Spinal cord (tissue), 10 donors: Measurements from ENCODE around the gene OLA1. TPM values are rescaled to one million over a fixed set of nuclear protein-coding genes. Genes with fewer than 3 reads are reported as not detected.
A peak's percentile ranks its signal among the peaks of the same experiment; 100 is the strongest.

ENCODE experiments used
- DNase-seq, 6 donors: peaks; one replicate each; pipeline versions ENCODE4 v3.0.0 to v3.0.0-alpha.2; 2013 to 2015; ENCODE audit warnings: low spot score in 6 of 6, low read depth in 4 of 6
- H3K27ac ChIP-seq: one replicate; pipeline ENCODE4 v1.5.1; 2013; ENCODE audit warnings: low read depth, low read length, control low read depth
- H3K27me3 ChIP-seq: one replicate; pipeline ENCODE4 v1.6.1; 2013; ENCODE audit warnings: low read length; ENCODE audit not compliant: control insufficient read depth, insufficient read depth
- H3K36me3 ChIP-seq: one replicate; pipeline ENCODE4 v1.6.1; 2013; ENCODE audit warnings: low read length; ENCODE audit not compliant: control insufficient read depth, insufficient read depth
- H3K4me1 ChIP-seq: one replicate; pipeline ENCODE4 v1.6.1; 2013; ENCODE audit warnings: low read length; ENCODE audit not compliant: control insufficient read depth, insufficient read depth
- H3K4me3 ChIP-seq: one replicate; pipeline ENCODE4 v1.5.1; 2013; ENCODE audit warnings: low read depth, low read length, control low read depth
- H3K9me3 ChIP-seq: one replicate; pipeline ENCODE4 v1.6.1; 2013; ENCODE audit warnings: low read length; ENCODE audit not compliant: control insufficient read depth, insufficient read depth
- WGBS: methylation state at CpG from one replicate; pipeline ENCODE4 v1.1.5; 2013; ENCODE audit warnings: missing lambda C conversion rate; ENCODE audit not compliant: insufficient coverage; 5-methylcytosine and 5-hydroxymethylcytosine counted together
- polyA plus RNA-seq, 2 donors: library from polyadenylated mRNA; unstranded; fragments of 120-200 nt; gene quantifications; one replicate each; pipeline ENCODE4 v1.2.1, GENCODE V29; 2013; ENCODE audit not compliant: insufficient read length in 2 of 2
- total RNA-seq, 2 donors: library from RNA; depleted of rRNA in 1 of 2; stranded (reverse); fragments of 120-200 nt in 1 of 2; fragments of >200 nt in 1 of 2; gene quantifications; one replicate each; pipeline versions ENCODE4 v1.2.3 to v1.2.4, GENCODE V29; 2013 to 2014
- donor health status: healthy.

The OLA1 gene
- total and polyA plus RNA-seq, 4 donors = 81.4 to 169 (median 134) TPM

- Histone ChIP-seq H3K36me3 (no peaks in the 10 kb centered on the region), H3K4me3 (no peak overlapping the region), H3K27ac (no peak overlapping the region), H3K9me3 (no peaks in the 10 kb centered on the region), H3K27me3 (no peaks in the 10 kb centered on the region), H3K4me1 (no peaks in the 10 kb centered on the region)
- no peak for DNase-seq
- no CpG with 5 or more reads among the region's 1 CpG for WGBS
Measured at GRCh38 chr2:174085781-174086180, 162.6 kb downstream of the OLA1 start.

GRCh38 chr2:174083843-174084458 lies 164.4 kb downstream of the OLA1 start:
- H3K4me1 ChIP-seq = no peaks in the 10 kb centered on the region
- H3K9me3 ChIP-seq = no peaks in the 10 kb centered on the region
- no peak overlapping the region for H3K4me3 ChIP-seq
- no peaks in the 10 kb centered on the region for H3K36me3 ChIP-seq
- DNase-seq = no peak
- H3K27ac ChIP-seq = no peak overlapping the region
- H3K27me3 ChIP-seq = no peaks in the 10 kb centered on the region
- whole genome bisulfite sequencing = no CpG with 5 or more reads among the region's 3 CpGs

- Histone ChIP-seq H3K27ac (no peak overlapping the region), H3K36me3 (no peaks in the 10 kb centered on the region), H3K27me3 (no peaks in the 10 kb centered on the region), H3K4me3 (no peak overlapping the region), H3K9me3 (no peaks in the 10 kb centered on the region), H3K4me1 (no peaks in the 10 kb centered on the region)
- peak in 1 of 6 donors; percentile 36 for DNase-seq
- no CpG with 5 or more reads among the region's 6 CpGs for WGBS
Measured at GRCh38 chr2:174080672-174081121, 167.6 kb downstream of the OLA1 start.

- Histone ChIP-seq H3K27me3 (no peaks in the 10 kb centered on the region), H3K4me3 (no peak overlapping the region), H3K4me1 (no peaks in the 10 kb centered on the region), H3K27ac (no peak overlapping the region), H3K9me3 (no peaks in the 10 kb centered on the region), H3K36me3 (no peaks in the 10 kb centered on the region)
- peak in 1 of 6 donors; percentile 58 for DNase-seq
Measured at GRCh38 chr2:174078275-174078674, 170.1 kb downstream of the OLA1 start.

DNA sequence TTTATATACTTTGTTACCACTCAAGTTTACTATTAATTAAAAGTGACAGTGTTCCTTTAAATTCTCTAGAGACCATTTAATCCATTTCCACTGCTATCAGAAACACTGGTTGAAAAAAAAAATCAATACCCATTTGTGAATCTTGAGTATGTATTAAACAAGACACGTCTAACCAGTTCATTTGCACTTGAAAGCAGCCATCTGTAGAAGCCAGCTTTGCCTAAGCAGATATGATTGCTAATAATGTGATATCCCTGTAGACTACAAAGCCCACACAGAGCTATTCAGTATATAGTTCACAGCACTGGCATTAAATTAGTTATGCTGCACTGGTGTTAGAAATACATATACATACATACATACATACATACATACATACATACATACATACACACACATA lies 171.4 kb downstream of the OLA1 start:
- no peaks in the 10 kb centered on the region for H3K4me1 ChIP-seq
- H3K36me3 ChIP-seq = no peaks in the 10 kb centered on the region
- H3K27ac ChIP-seq = no peak overlapping the region
- no CpG with 5 or more reads among the region's 1 CpG for WGBS
- no peaks in the 10 kb centered on the region for H3K9me3 ChIP-seq
- H3K4me3 ChIP-seq = no peak overlapping the region
- no peaks in the 10 kb centered on the region for H3K27me3 ChIP-seq
- peak in 2 of 6 donors; percentile 38 to 51 for DNase-seq

GRCh38 chr2:174076040-174076439 lies 172.3 kb downstream of the OLA1 start:
- Histone ChIP-seq H3K36me3 (no peaks in the 10 kb centered on the region), H3K4me3 (no peak overlapping the region), H3K4me1 (no peaks in the 10 kb centered on the region), H3K27ac (no peak overlapping the region), H3K27me3 (no peaks in the 10 kb centered on the region), H3K9me3 (no peaks in the 10 kb centered on the region)
- WGBS = no CpG with 5 or more reads among the region's 2 CpGs
- DNase-seq = no peak

GRCh38 chr2:174074831-174075230 lies 173.5 kb downstream of the OLA1 start:
- Histone ChIP-seq H3K4me1 (no peaks in the 10 kb centered on the region), H3K27ac (no peak overlapping the region), H3K4me3 (no peak overlapping the region), H3K27me3 (no peaks in the 10 kb centered on the region), H3K9me3 (no peaks in the 10 kb centered on the region), H3K36me3 (no peaks in the 10 kb centered on the region)
- no CpG with 5 or more reads among the region's 4 CpGs for WGBS
- DNase-seq = peak in 1 of 6 donors; percentile 30

DNA sequence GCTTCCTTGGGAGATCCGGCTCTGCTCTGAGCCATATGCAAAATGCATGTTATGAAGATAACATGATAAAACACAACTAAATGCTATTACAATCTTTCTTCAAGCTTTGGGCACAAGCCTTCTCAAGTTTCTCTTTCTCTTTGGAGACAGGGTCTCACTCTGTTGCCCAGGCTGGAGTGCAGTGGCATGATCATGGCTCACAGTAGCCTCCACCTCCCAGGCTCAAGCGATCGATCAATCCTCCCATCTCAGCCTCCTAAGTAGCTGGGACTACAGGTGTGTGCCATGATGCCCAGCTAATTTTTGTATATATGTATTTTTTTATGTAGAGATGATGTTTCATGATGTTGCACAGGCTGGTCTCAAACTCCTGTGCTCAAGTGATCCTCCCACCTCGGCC lies 175.5 kb downstream of the OLA1 start:
- no peak for DNase-seq
- H3K4me3 ChIP-seq = no peak overlapping the region
- H3K4me1 ChIP-seq = no peaks in the 10 kb centered on the region
- H3K36me3 ChIP-seq = no peaks in the 10 kb centered on the region
- WGBS = 100% methylated on average over 1 of the region's 4 CpGs
- no peak overlapping the region for H3K27ac ChIP-seq
- H3K27me3 ChIP-seq = no peaks in the 10 kb centered on the region
- H3K9me3 ChIP-seq = no peaks in the 10 kb centered on the region

DNA sequence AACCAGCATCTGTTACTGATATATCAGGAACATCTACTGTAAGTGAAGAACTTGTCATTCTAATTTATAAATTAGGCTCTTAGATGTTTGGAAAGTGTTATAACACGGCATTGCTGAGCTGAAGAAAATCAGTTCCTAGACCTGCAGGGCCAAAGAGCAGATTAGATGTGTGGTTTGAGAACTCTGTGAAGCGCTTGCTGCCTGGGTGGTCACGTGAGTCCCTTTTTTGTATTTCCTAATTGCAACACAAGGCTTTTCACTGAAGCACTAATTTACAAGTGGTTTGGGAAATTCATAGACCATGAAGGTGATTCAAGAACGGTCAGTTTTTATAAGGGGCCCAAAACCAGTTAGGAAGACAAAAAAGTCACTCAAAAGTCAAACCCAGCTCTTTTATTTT lies 176.3 kb downstream of the OLA1 start:
- H3K27me3 ChIP-seq = no peaks in the 10 kb centered on the region
- WGBS = 100% methylated on average over 1 of the region's 4 CpGs
- no peak overlapping the region for H3K4me3 ChIP-seq
- H3K27ac ChIP-seq = no peak overlapping the region
- H3K9me3 ChIP-seq = no peaks in the 10 kb centered on the region
- no peak for DNase-seq
- no peaks in the 10 kb centered on the region for H3K36me3 ChIP-seq
- H3K4me1 ChIP-seq = no peaks in the 10 kb centered on the region

DNA sequence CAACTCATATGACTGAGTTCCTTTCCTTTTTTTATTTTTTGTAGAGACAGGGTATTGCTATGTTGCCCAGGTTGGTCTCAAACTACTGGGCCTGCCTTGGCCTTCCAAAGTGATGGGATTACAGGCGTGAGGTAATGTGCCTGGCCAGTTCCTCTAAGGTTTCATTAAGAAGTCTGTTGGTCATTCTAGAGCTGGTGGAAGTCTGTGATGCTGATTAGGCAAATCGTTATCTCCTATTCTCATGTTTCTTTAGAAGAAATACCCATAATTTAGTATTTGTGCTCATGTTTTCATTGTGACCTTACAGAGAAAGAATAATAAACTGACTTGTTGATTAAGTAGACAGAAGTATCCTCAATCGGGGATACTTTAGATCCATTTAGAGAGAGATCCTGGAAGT lies 177.0 kb downstream of the OLA1 start:
- Histone ChIP-seq H3K27ac (no peak overlapping the region), H3K36me3 (no peaks in the 10 kb centered on the region), H3K9me3 (no peaks in the 10 kb centered on the region), H3K4me1 (no peaks in the 10 kb centered on the region), H3K4me3 (no peak overlapping the region), H3K27me3 (no peaks in the 10 kb centered on the region)
- WGBS = 100% methylated on average over 1 of the region's 3 CpGs
- DNase-seq = no peak
